G401 (cell line): ENCODE data around the gene MON1A. TPM values are rescaled to one million over a fixed set of nuclear protein-coding genes. Genes with fewer than 3 reads are reported as not detected.

Experiments
- DNase-seq: peaks from one replicate; pipeline ENCODE4 v3.0.0-alpha.2; 2015; ENCODE audit warnings: low spot score
- in situ Hi-C: cut with HindIII; loops from 2 replicates; pipeline ENCODE4 v1.10.0; 2016; ENCODE audit warnings: low sequenced_read_pairs, mixed read lengths
- total RNA-seq: library from RNA; depleted of rRNA; stranded (reverse); fragments of >200 nt; shearing (Covaris generic); gene quantifications from 2 replicates; pipeline ENCODE4 v1.2.3, GENCODE V29; 2014; rRNA removed

MON1A gene
- total RNA-seq, 1 experiment from 2014 or later, result 12.1 TPM

DNA sequence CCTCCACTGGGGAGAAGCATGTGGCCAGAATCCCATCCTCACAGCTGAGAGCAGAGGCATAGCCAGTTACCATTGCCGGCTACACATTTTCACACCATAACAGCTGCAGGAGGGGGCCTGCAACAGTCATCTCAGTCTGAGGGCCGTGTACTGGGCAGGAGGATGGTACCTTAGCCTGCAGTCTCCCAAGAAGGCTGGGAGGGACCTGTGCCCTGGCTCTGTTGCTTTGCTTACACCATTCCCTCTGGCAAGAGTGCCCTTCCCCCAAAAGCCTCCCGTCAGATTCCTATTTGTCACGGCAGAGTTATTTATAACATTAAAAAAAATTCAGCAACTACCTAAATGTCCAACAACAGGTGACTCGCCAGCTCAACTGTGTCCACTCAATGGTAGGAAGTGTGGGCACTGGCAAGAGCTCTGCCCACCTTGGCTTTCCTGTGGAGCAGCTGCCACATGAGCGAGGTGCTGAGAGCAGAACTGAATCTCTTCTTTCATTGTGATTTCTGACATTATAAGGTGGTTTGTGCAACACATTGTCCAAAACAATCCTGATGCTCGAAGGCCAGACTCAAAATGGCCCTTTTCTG, 64.3 kb downstream of the MON1A start:
- DNase-seq, result no peak
- in situ Hi-C loops, result no loop called here

DNA sequence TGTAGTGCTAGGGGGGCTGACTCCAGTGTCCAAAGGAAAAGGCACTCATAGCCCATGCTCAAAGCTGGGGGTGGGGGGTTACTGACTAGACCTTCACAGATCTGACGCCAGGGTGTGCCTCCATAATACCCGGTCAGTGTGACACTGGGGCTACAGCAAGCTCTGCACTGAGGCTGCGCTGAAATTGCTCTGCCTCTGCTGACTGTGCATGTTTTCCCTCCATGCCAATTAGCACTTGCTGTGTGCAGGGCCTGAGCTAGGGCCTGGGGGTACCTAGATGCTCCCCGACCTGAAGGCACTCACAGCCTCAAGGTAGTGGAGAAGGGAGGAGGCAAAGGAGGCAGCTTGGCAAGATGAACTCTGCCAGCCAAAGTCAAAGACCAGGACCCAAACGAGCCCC, 65.1 kb downstream of the MON1A start:
- in situ Hi-C loops, result no loop called here
- DNase-seq, result no peak

DNA sequence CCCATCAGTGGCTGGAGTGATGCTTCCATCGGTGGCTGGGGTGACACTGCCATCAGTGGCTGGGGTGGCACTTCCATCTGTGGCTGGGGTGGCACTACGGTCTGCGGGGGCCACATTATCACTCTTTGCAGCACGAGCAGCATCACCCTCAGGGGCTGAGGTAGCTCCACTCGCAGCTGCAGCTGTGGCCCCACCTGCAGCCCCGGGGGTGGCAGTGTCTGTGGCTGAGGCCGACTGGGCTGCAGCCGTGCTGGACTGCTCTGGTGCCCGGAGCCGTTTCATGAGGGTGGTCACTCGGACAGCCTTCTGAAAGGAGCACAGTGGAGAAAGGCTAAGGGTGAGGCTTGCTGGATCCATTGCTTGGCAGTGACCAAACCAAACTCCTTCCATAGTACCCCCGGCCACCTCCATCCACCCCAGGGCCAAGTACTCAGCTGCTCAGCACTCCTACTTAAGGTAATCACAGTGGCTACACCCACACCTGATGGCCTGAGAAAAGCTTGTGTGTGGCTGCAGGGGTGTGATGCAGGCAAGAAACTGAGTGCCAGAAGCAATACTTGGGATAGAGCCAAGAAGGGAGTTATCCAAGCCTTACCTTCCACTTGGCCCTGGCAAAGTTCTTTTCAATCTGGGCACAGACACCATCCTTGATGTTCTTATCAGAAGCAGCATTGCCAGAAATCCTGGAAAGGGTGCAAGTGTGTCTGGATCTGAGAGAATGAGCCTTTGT, 69.9 kb downstream of the MON1A start:
- in situ Hi-C loops, result no loop called here
- DNase-seq, result no peak

Other genes starting within 250 kb of the MON1A start
- gene MST1, start 240.3 kb downstream of the MON1A start, total RNA-seq, result 0.06 and 0.95 TPM in 2 replicates
- gene RNF123, start 240.3 kb downstream of the MON1A start, total RNA-seq, result 24.9 and 34.0 TPM in 2 replicates
- 1.1 and 2.2 TPM in 2 replicates for gene AMIGO3, start 210.1 kb downstream of the MON1A start, total RNA-seq
- 23.1 and 26.8 TPM in 2 replicates for gene GMPPB, start 205.9 kb downstream of the MON1A start, total RNA-seq
- gene IP6K1, start 143.3 kb downstream of the MON1A start, total RNA-seq, result 33.2 and 42.5 TPM in 2 replicates
- gene CDHR4, start 129.9 kb downstream of the MON1A start, total RNA-seq, result not detected in 2 replicates
- 0.68 and 5.2 TPM in 2 replicates for gene INKA1, start 126.5 kb downstream of the MON1A start, total RNA-seq
- 0.14 and 0.49 TPM in 2 replicates for gene UBA7, start 115.9 kb downstream of the MON1A start, total RNA-seq
- gene TRAIP, start 73.2 kb downstream of the MON1A start, total RNA-seq, result 7.2 and 20.4 TPM in 2 replicates
- 1.4 and 2.1 TPM in 2 replicates for gene CAMKV, start 59.9 kb downstream of the MON1A start, total RNA-seq
- not detected in 2 replicates for gene MST1R, start 25.9 kb downstream of the MON1A start, total RNA-seq
- 17.7 and 36.5 TPM in 2 replicates for gene RBM6, start 10.3 kb upstream of the MON1A start, total RNA-seq
- gene RBM5, start 159.1 kb upstream of the MON1A start, total RNA-seq, result 94.0 and 125 TPM in 2 replicates
- gene SEMA3F, start 225.5 kb upstream of the MON1A start, total RNA-seq, result 46.9 and 55.8 TPM in 2 replicates